IMR-90 (cell line): ENCODE data around the gene MAP3K8. TPM values are rescaled to one million over a fixed set of nuclear protein-coding genes. Genes with fewer than 3 reads are reported as not detected.

Experiments
- ATAC-seq: fragments of 200-7000 bp; cut with Tn5 transposase; 2 replicates; pipeline ENCODE4 v1.9.1; 2020; ENCODE audit warnings: low read depth, mild to moderate bottlenecking, moderate library complexity
- BruUV-seq: library from RNA; stranded (reverse); fragments of 400-500 nt; replicated peaks from 2 replicates; lab custom pipeline; 2021; lab: Mats Ljungman, UMichigan
- CTCF ChIA-PET: fragments of 300-600 bp; formaldehyde crosslinking; extraction: SDS; loops from one replicate; lab custom pipeline; 2021; ENCODE audit warnings: antibody characterized with exemption; lab: Yijun Ruan, JAX
- POLR2A ChIA-PET: fragments of 300-600 bp; sonication (Branson Sonifier 250); formaldehyde crosslinking; loops from one replicate; lab custom pipeline; 2022; ENCODE audit warnings: antibody characterized with exemption; ENCODE audit not compliant: unreplicated experiment; lab: Charles Lee
- DNase-seq: peaks from one replicate; pipeline ENCODE4 v3.0.0; 2013
- H2AFZ ChIP-seq: replicated peaks from 2 replicates; pipeline ENCODE3; 2013; ENCODE audit warnings: low read length, mild to moderate bottlenecking; ENCODE audit not compliant: poor library complexity
- H2AK5ac ChIP-seq: 2 replicates; pipeline ENCODE4 v1.6.1; 2013; ENCODE audit warnings: low read depth, low read length, inconsistent platforms
- H2AK9ac ChIP-seq: replicated peaks from 2 replicates; pipeline ENCODE3; 2013; ENCODE audit warnings: mild to moderate bottlenecking, low read depth, low read length, moderate library complexity; ENCODE audit not compliant: poor library complexity
- H2BK120ac ChIP-seq: 2 replicates; pipeline ENCODE4 v1.6.1; 2013; ENCODE audit warnings: low read depth, low read length, inconsistent platforms
- H2BK15ac ChIP-seq: 3 replicates; pipeline ENCODE4 v1.6.1; 2013; ENCODE audit warnings: low read depth, low read length, inconsistent platforms
- H2BK20ac ChIP-seq: 2 replicates; pipeline ENCODE4 v1.6.1; 2013; ENCODE audit warnings: low read depth, mild to moderate bottlenecking, inconsistent platforms, low read length, moderate library complexity
- H2BK5ac ChIP-seq: 2 replicates; pipeline ENCODE4 v1.6.1; 2013; ENCODE audit warnings: mild to moderate bottlenecking, low read depth, low read length, inconsistent platforms; ENCODE audit not compliant: poor library complexity, severe bottlenecking
- H3K14ac ChIP-seq: replicated peaks from 2 replicates; pipeline ENCODE4 v1.6.1; 2013; ENCODE audit warnings: low read depth, low read length, inconsistent platforms
- H3K18ac ChIP-seq: 2 replicates; pipeline ENCODE4 v1.6.1; 2013; ENCODE audit warnings: low read depth, low read length, control low read depth
- H3K23ac ChIP-seq: 2 replicates; pipeline ENCODE4 v1.6.1; 2013; ENCODE audit warnings: low read depth, low read length, inconsistent platforms
- H3K27ac ChIP-seq: 2 replicates; pipeline ENCODE4 v1.5.1; 2013; ENCODE audit warnings: mild to moderate bottlenecking, control low read depth, low read length; ENCODE audit not compliant: insufficient read depth
- H3K27me3 ChIP-seq: 2 replicates; pipeline ENCODE4 v1.6.1; 2013; ENCODE audit warnings: low read length; ENCODE audit not compliant: control insufficient read depth, insufficient read depth
- H3K36me3 ChIP-seq: 2 replicates; pipeline ENCODE4 v1.6.1; 2013; ENCODE audit warnings: low read length, mixed read lengths; ENCODE audit not compliant: control insufficient read depth, insufficient read depth
- H3K4ac ChIP-seq: 2 replicates; pipeline ENCODE4 v1.6.1; 2013; ENCODE audit warnings: low read depth, low read length, inconsistent platforms
- H3K4me1 ChIP-seq: 2 replicates; pipeline ENCODE4 v1.6.1; 2013; ENCODE audit warnings: low read length, mixed read lengths; ENCODE audit not compliant: control insufficient read depth, insufficient read depth
- H3K4me2 ChIP-seq: 2 replicates; pipeline ENCODE4 v1.6.1; 2013; ENCODE audit warnings: low read depth, mild to moderate bottlenecking, control low read depth, low read length, moderate library complexity
- H3K4me3 ChIP-seq: 2 replicates; pipeline ENCODE4 v1.5.1; 2013; ENCODE audit warnings: low read depth, mild to moderate bottlenecking, control low read depth, low read length, moderate library complexity; ENCODE audit not compliant: insufficient read depth
- H3K56ac ChIP-seq: 2 replicates; pipeline ENCODE4 v1.6.1; 2013; ENCODE audit warnings: low read length, inconsistent platforms; ENCODE audit not compliant: insufficient read depth; ENCODE audit errors: extremely low read depth
- H3K79me1 ChIP-seq, 2 experiments: 2 replicates each; pipeline ENCODE4 v1.6.1; 2013; ENCODE audit warnings: low read length in 2 of 2, inconsistent platforms in 1 of 2, low read depth in 1 of 2
- H3K9ac ChIP-seq: 2 replicates; pipeline ENCODE4 v1.6.1; 2013; ENCODE audit warnings: low read depth, low read length, control low read depth
- H3K9me1 ChIP-seq: 2 replicates; pipeline ENCODE4 v1.6.1; 2013; ENCODE audit warnings: low read length, inconsistent platforms; ENCODE audit not compliant: insufficient read depth
- H3K9me3 ChIP-seq: 2 replicates; pipeline ENCODE4 v1.6.1; 2013; ENCODE audit warnings: low read length; ENCODE audit not compliant: control insufficient read depth, insufficient read depth
- H4K20me1 ChIP-seq: 2 replicates; pipeline ENCODE4 v1.6.1; 2013; ENCODE audit warnings: low read length, inconsistent platforms; ENCODE audit not compliant: insufficient read depth
- H4K5ac ChIP-seq: 2 replicates; pipeline ENCODE4 v1.6.1; 2013; ENCODE audit warnings: mild to moderate bottlenecking, low read depth, low read length, control low read depth
- H4K8ac ChIP-seq, 2 experiments: 2 replicates each; pipeline ENCODE4 v1.6.1; 2013; ENCODE audit warnings: low read depth in 2 of 2, low read length in 2 of 2, control low read depth in 1 of 2, inconsistent platforms in 1 of 2
- H4K91ac ChIP-seq: 2 replicates; pipeline ENCODE4 v1.6.1; 2013; ENCODE audit warnings: low read depth, low read length, inconsistent platforms; ENCODE audit not compliant: insufficient read depth
- BHLHE40 ChIP-seq: fragments of 150-350 bp; IDR thresholded peaks from 2 replicates; pipeline ENCODE4 v1.6.1; 2016; ENCODE audit warnings: mild to moderate bottlenecking, low read depth, low read length
- CEBPB ChIP-seq: IDR thresholded peaks from 2 replicates; pipeline ENCODE4 v1.6.1; 2012; ENCODE audit warnings: low read depth, low read length, improper control_type of control experiment
- CHD1 ChIP-seq: IDR thresholded peaks from 2 replicates; pipeline ENCODE4 v1.6.1; 2012; ENCODE audit warnings: low read depth, low read length, improper control_type of control experiment
- FOS ChIP-seq: fragments of 150-350 bp; IDR thresholded peaks from 2 replicates; pipeline ENCODE4 v1.6.1; 2016; ENCODE audit warnings: low read depth, low read length
- MAFK ChIP-seq: IDR thresholded peaks from 2 replicates; pipeline ENCODE4 v1.6.1; 2012; ENCODE audit warnings: low read depth, low read length, improper control_type of control experiment
- MAZ ChIP-seq: IDR thresholded peaks from 2 replicates; pipeline ENCODE4 v1.6.1; 2012; ENCODE audit warnings: low read depth, mild to moderate bottlenecking, low read length, improper control_type of control experiment, moderate library complexity, borderline replicate concordance
- MXI1 ChIP-seq: IDR thresholded peaks from 2 replicates; pipeline ENCODE4 v1.6.1; 2012; ENCODE audit warnings: low read depth, mild to moderate bottlenecking, low read length, moderate library complexity, borderline replicate concordance
- NFE2L2 ChIP-seq: fragments of 150-350 bp; IDR thresholded peaks from 2 replicates; pipeline ENCODE4 v1.6.1; 2016; ENCODE audit warnings: low read depth, mild to moderate bottlenecking, low read length
- POLR2A ChIP-seq: IDR thresholded peaks from 2 replicates; pipeline ENCODE4 v1.6.1; 2012; ENCODE audit warnings: mild to moderate bottlenecking, low read depth, low read length
- RAD21 ChIP-seq: IDR thresholded peaks from 2 replicates; pipeline ENCODE4 v1.6.1; 2012; ENCODE audit warnings: low read length, improper control_type of control experiment
- RCOR1 ChIP-seq: IDR thresholded peaks from 2 replicates; pipeline ENCODE4 v1.6.1; 2012; ENCODE audit warnings: mild to moderate bottlenecking, low read length, improper control_type of control experiment; ENCODE audit not compliant: insufficient replicate concordance
- RFX5 ChIP-seq: IDR thresholded peaks from 2 replicates; pipeline ENCODE4 v1.8.0; 2012; ENCODE audit warnings: low read depth, mild to moderate bottlenecking, low read length, moderate library complexity
- SMC3 ChIP-seq: fragments of 150-350 bp; IDR thresholded peaks from 2 replicates; pipeline ENCODE4 v1.6.1; 2016; ENCODE audit warnings: low read depth, mild to moderate bottlenecking, antibody characterized with exemption, low read length, moderate library complexity
- WGBS, 2 experiments: methylation state at CpG; one replicate each; pipeline versions ENCODE4 v1.1.5 to v1.1.7; 2013; ENCODE audit warnings: missing lambda C conversion rate in 2 of 2; ENCODE audit not compliant: insufficient read length in 1 of 2; ENCODE audit errors: extremely low coverage in 2 of 2; 5-methylcytosine and 5-hydroxymethylcytosine counted together
- dilution Hi-C: fragments of 300-500 bp; cut with HindIII; formaldehyde crosslinking; loops from one replicate; pipeline ENCODE4 v1.14.3; 2018; ENCODE audit warnings: low sequenced_read_pairs; ENCODE audit not compliant: unreplicated experiment
- in situ Hi-C: fragments of 300-500 bp; cut with MboI; formaldehyde crosslinking; loops from 3 replicates; pipeline ENCODE4 v1.14.3; 2019; ENCODE audit warnings: low sequenced_read_pairs, inconsistent platforms, mixed read lengths
- intact Hi-C: fragments of 100-400 bp; cut with micrococcal nuclease; formaldehyde crosslinking; loops from 2 replicates; pipeline ENCODE4 v1.10.0; 2022
- polyA plus RNA-seq, 3 experiments: library from polyadenylated mRNA; depleted of rRNA; stranded (reverse); fragments of >200 nt; gene quantifications; 2 replicates each; pipeline ENCODE4 v1.2.3, GENCODE V29; 2012; ENCODE audit warnings: low replicate concordance in 1 of 3
- total RNA-seq: library from RNA; depleted of rRNA; stranded (reverse); fragments of >200 nt; gene quantifications from 2 replicates; pipeline ENCODE4 v1.2.3, GENCODE V29; 2012
- TF ChIP-seq, protein P1 (sequence below): conservative IDR thresholded peaks from 2 replicates; pipeline ENCODE4 v1.5.1; 2012; ENCODE audit warnings: mild to moderate bottlenecking, low read depth, low read length, improper control_type of control experiment
- TF ChIP-seq, protein P2 (sequence below): fragments of 150-350 bp; IDR thresholded peaks from 2 replicates; pipeline ENCODE4 v1.6.1; 2016; ENCODE audit warnings: low read depth, mild to moderate bottlenecking, low read length, moderate library complexity, borderline replicate concordance
- TF ChIP-seq, protein P3 (sequence below): fragments of 150-350 bp; IDR thresholded peaks from 2 replicates; pipeline ENCODE4 v1.6.1; 2017; ENCODE audit warnings: mild to moderate bottlenecking, antibody characterized with exemption, low read length, low read depth

Gene MAP3K8
- total and polyA plus RNA-seq, 2 of the 4 experiments (the other 2 are of a cell fraction) = 1.8 to 2.6 TPM

DNA sequence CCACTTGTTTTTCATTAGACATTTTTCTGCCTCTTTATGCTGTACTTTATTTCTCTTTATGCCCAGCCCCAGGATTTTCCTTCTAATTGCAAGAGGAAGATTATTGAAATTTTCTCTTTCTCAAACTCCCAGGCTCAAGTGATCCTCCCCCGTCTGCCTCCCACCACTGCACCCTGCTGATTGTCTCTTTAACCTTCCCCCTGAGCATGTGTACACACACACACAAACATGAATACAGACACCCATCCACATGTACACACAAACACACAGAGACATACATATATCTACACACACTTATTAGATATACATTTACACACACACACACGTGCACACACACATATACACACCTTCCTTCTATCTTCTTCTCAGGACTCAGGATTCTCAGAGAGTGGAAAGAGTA lies 37.3 kb upstream of the MAP3K8 start:
- H2BK5ac ChIP-seq = no peak overlapping the region
- CTCF ChIA-PET = no interaction called here
- BruUV-seq = no TSS peak

More for the DNA sequence above, 37.3 kb upstream of the MAP3K8 start:
- no peak overlapping the region for H2BK15ac ChIP-seq
- H2BK120ac ChIP-seq = no peak overlapping the region
- no peak overlapping the region for H4K5ac ChIP-seq
- H4K20me1 ChIP-seq = no peaks in the 10 kb centered on the region
- peaks cover 49% of the 10 kb centered on the region for H3K27me3 ChIP-seq
- DNase-seq = no peak
- H2BK20ac ChIP-seq = no peak overlapping the region
- H2AK5ac ChIP-seq = no peak overlapping the region
- intact Hi-C loops (no loop called here), dilution Hi-C loops (no loop called here), in situ Hi-C loops (no loop called here)
- no peak overlapping the region for H3K4me2 ChIP-seq
- TF ChIP-seq BHLHE40 (no peak), MAFK (no peak), CHD1 (no peak), SMC3 (no peak), MAZ (no peak), FOS (no peak), RCOR1 (no peak), POLR2A (no peak), NFE2L2 (no peak), RAD21 (no peak), RFX5 (no peak), MXI1 (no peak), CEBPB (no peak)
- TF ChIP-seq, protein P1, sequence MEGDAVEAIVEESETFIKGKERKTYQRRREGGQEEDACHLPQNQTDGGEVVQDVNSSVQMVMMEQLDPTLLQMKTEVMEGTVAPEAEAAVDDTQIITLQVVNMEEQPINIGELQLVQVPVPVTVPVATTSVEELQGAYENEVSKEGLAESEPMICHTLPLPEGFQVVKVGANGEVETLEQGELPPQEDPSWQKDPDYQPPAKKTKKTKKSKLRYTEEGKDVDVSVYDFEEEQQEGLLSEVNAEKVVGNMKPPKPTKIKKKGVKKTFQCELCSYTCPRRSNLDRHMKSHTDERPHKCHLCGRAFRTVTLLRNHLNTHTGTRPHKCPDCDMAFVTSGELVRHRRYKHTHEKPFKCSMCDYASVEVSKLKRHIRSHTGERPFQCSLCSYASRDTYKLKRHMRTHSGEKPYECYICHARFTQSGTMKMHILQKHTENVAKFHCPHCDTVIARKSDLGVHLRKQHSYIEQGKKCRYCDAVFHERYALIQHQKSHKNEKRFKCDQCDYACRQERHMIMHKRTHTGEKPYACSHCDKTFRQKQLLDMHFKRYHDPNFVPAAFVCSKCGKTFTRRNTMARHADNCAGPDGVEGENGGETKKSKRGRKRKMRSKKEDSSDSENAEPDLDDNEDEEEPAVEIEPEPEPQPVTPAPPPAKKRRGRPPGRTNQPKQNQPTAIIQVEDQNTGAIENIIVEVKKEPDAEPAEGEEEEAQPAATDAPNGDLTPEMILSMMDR = no peak
- TF ChIP-seq, protein P2, sequence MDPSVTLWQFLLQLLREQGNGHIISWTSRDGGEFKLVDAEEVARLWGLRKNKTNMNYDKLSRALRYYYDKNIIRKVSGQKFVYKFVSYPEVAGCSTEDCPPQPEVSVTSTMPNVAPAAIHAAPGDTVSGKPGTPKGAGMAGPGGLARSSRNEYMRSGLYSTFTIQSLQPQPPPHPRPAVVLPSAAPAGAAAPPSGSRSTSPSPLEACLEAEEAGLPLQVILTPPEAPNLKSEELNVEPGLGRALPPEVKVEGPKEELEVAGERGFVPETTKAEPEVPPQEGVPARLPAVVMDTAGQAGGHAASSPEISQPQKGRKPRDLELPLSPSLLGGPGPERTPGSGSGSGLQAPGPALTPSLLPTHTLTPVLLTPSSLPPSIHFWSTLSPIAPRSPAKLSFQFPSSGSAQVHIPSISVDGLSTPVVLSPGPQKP = no peak
- TF ChIP-seq, protein P3, sequence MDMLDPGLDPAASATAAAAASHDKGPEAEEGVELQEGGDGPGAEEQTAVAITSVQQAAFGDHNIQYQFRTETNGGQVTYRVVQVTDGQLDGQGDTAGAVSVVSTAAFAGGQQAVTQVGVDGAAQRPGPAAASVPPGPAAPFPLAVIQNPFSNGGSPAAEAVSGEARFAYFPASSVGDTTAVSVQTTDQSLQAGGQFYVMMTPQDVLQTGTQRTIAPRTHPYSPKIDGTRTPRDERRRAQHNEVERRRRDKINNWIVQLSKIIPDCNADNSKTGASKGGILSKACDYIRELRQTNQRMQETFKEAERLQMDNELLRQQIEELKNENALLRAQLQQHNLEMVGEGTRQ = no peak
- H3K36me3 ChIP-seq = no peaks in the 10 kb centered on the region
- H3K56ac ChIP-seq = no peak overlapping the region
- POLR2A ChIA-PET = no interaction called here
- no peak overlapping the region for H2AFZ ChIP-seq
- H3K9ac ChIP-seq = no peak overlapping the region
- H3K4me1 ChIP-seq = 0 out of 2 replicates have a peak, but pooled peaks cover 1% of the 10 kb centered on the region
- H3K4me3 ChIP-seq = no peak overlapping the region
- no peaks in the 10 kb centered on the region for H3K9me1 ChIP-seq
- no peak overlapping the region for H4K91ac ChIP-seq
- WGBS, 2 experiments = no CpG with 5 or more reads among the region's 2 CpGs
- H3K23ac ChIP-seq = no peak overlapping the region
- H3K14ac ChIP-seq = no peak overlapping the region
- no peaks in the 10 kb centered on the region for H3K79me1 ChIP-seq
- no peak overlapping the region for H3K4ac ChIP-seq
- no peak overlapping the region for H3K18ac ChIP-seq
- no peak overlapping the region for H2AK9ac ChIP-seq
- no peak overlapping the region for H4K8ac ChIP-seq
- H3K27ac ChIP-seq = no peak overlapping the region
- no peaks in the 10 kb centered on the region for H3K9me3 ChIP-seq
- ATAC-seq = no peak
